ENCODE data around the gene MASP2.
"Not testable (repeated sequence)": the region's sequence is repeated elsewhere in the genome, so short reads cannot be mapped to it uniquely, and the experiment has no call there.

The MASP2 gene

GRCh38 chr1:11037019-11037739 lies 9.9 kb downstream of the MASP2 start:
- DNase-seq, result not testable (repeated sequence)

GRCh38 chr1:11031624-11032262 lies 15.3 kb downstream of the MASP2 start:
- no peak for DNase-seq

GRCh38 chr1:11030865-11031264 lies 16.2 kb downstream of the MASP2 start:
- DNase-seq, result no peak

DNA sequence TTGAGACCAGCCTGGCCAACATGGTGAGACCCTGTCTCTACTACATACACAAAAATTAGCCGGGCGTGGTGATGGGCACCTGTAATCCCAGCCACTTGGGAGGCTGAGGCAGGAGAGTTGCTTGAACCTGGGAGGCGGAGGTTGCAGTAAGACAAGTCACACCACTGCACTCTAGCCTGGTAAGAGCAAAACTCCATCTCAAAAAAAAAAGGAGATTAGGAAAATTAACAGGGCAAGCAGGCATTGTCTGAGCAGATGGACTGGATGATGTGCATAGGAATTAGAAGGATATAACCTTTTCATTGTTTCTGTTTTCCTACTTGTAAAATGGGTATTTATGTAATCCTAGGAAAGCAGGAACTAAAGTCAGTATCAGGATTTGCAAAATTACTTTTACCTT lies 19.0 kb downstream of the MASP2 start:
- DNase-seq, result no peak

GRCh38 chr1:11027316-11027715 lies 19.7 kb downstream of the MASP2 start:
- no peak for DNase-seq

GRCh38 chr1:11026903-11027302 lies 20.1 kb downstream of the MASP2 start:
- DNase-seq, result no peak

GRCh38 chr1:11026052-11026451 lies 21.0 kb downstream of the MASP2 start:
- no peak for DNase-seq

- no peak for DNase-seq
Measured at GRCh38 chr1:11025618-11026017, 21.4 kb downstream of the MASP2 start.

GRCh38 chr1:11024874-11025203 lies 22.2 kb downstream of the MASP2 start:
- DNase-seq, result no peak

DNA sequence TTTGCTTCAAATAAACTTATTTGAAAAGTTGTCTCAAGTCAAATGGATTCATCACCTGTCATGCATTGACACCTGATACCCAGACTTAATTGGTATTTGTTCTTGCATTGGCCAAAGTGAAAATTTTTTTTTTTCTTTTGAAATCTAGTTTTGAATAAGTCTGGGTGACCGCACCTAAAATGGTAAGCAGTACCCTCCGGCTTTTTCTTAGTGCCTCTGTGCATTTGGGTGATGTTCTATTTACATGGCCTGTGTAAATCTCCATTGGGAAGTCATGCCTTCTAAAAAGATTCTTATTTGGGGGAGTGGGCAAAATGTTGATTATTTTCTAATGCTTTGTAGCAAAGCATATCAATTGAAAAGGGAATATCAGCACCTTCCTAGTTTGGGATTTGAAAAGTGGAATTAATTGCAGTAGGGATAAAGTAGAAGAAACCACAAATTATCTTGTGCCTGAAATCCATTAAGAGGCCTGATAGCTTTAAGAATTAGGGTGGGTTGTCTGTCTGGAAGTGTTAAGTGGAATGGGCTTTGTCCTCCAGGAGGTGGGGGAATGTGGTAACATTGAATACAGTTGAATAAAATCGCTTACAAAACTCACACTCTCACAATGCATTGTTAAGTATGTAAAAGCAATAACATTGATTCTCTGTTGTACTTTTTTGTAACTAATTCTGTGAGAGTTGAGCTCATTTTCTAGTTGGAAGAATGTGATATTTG lies 22.7 kb downstream of the MASP2 start:
- no peak for DNase-seq

GRCh38 chr1:11023201-11023600 lies 23.8 kb downstream of the MASP2 start:
- no peak for DNase-seq

- no peak for DNase-seq
Measured at GRCh38 chr1:11019971-11020370, 27.1 kb downstream of the MASP2 start.

GRCh38 chr1:11019358-11019757 lies 27.7 kb downstream of the MASP2 start:
- not testable (repeated sequence) for DNase-seq

DNA sequence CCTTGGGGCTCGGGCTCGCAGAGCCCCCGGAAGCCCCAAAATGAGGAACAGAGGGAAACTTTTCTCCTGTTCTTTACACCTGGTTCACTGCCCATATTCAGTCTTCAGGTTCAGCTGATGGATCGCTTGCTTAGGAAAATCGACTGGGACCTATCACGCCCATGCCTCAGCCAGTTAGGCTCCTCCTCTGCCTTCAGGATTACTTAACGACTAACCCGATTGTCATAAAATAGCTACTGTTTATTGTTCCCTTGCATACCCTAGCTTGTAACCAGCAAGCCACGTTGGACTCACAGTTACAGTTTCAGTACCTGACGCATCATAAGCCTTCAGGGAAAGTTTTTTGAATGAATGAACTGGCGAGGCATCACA lies 33.9 kb downstream of the MASP2 start:
- DNase-seq, result no peak

DNA sequence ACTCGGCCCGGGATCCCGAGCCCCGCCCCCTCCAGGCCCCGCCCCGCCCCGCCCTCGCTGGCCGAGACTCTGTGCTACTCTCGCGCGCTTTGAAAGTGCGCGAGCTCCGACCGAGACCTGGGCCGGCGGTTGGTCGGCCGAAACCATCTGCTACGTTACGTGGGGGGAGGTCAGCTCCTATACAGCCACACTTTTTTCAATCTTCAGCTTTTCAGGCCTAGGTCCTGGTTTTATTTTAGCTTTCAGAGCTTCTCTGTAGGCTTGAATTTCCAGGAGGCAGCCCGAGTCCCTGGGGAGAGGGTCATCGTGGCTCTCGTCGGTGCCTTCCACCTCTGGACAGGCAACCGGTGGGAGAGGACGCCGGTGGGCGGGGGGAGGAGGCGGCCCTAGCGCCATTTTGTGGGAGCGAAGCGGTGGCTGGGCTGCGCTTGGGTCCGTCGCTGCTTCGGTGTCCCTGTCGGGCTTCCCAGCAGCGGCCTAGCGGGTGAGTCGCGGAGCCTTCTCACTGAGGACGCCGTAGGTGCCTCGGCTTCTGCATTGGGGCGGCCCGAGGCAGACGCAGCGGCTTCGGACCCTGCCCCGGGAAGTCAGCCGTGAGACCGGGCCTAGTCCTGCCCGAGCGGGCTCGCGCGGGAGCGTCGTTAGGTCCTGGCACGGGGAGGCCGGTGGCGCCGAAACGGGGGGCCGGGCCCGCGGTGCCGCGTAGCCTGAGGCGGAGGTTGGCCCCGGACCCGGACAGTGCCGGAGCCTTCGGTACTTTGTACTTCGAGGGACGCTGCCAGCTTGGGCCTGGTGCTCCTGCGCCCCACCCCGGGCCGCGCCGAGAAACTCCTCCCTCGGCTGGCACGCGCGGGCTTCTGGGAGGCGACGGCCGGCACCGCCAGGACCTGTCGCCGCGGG lies 34.5 kb downstream of the MASP2 start, which contains the start of gene TARDBP:
TSS of gene TARDBP (plus strand) at position 395 of the 900 bp plus-strand sequence. CDS start 1,074 bp downstream, outside the sequence.
- DNase-seq, result peak; percentile 94

DNA sequence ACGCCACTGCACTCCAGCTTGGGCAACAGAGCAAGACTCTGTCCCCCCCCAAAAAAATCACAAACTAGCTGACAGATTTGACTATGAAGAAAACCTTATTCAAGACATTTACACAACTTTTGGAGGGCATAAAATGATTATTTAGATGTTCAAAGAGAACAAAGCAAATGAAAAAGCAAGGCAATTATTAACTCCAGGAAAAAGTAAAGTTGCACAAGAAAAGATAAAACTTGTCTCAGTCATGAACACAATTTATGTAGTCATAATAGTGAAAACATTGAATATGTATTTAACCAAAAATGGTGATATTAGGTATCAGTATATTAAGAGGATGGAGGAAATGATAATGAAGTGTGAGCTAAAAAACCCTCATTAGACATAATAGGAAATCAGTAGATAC lies 46.5 kb downstream of the MASP2 start:
- DNase-seq, result no peak

DNA sequence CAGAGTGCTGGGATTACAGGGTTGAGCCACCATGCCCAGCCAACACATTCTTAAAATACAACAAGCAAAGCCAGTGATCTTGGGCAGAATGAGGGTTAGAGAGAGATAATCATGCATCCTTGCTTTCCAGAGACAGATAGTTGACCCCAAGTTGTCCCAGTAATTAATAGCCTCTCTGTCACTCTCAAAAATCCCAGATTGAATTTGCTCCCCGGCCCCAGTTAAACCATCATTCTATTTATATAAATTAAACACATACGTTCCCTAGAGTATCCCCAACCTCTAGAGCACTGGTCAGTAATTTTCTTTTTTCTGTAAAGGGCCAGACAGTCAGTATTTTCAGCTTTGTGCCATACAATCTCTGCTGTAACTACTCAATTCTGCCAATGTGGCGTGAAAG lies 50.9 kb downstream of the MASP2 start:
- no peak for DNase-seq

DNA sequence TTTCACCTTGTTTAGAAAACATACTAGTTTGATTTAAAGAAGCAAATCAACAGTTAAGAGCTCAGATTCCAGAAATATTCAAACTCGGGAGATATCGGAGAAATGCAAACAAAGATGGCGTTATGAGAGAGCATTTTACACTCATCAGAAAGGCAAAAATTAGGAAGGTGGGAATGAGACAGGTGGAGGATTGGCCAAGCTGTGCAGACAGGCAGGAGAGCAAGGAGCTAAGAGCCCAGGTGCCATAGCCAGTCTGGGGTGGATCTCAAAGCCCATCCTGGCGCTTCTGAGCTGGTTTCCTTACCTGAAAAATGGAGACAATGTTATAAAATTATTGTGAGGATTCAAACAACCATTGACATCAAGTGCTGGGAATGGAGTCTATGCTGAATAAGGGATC lies 54.2 kb downstream of the MASP2 start:
- DNase-seq, result no peak

DNA sequence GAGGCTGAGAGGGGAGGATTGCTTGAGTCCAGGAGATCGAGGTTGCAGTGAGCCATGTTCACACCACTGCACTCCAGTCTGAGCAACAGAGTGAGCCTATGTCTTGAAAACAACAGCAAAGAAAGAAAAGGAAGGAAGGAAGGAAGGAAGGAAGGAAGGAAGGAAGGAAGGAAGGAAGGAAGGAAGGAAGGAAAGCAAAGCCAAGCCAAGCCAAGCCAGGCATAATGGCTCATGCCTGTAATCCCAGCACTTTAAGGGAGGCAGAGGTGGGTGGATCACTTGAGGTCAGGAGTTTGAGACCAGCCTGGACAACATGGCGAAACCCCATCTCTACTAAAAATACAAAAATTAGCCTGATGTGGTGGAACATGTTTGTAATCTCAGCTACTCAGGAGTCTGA lies 55.0 kb downstream of the MASP2 start:
- not testable (repeated sequence) for DNase-seq

GRCh38 chr1:10990828-10991227 lies 56.2 kb downstream of the MASP2 start:
- DNase-seq, result no peak

DNA sequence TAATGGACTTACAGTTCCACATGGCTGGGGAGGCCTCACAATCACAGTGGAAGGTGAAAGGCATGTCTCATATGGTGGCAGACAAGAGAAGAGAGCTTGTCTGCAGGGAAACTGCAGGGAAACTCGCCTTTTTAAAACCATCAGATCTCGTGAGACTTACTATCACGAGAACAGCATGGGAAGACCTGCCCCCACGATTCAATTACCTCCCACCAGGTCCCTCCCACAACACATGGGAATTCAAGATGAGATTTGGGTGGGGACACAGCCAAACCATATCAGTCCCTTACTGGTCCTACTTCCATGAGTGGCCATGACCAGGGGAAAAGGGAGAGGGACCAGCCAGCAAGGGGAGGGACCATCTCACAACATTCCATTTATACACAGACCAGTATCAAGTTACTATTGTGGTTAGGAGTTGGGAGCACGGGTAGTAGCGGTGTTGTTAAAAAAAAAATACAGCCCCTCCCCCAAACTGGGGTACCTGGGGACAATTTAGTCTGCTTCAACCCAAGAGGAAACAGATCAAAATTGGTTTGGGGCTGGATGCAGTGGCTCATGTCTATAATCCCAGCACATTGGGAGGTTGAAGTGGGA lies 57.0 kb downstream of the MASP2 start:
- not testable (repeated sequence) for DNase-seq

GRCh38 chr1:10989095-10989494 lies 57.9 kb downstream of the MASP2 start:
- no peak for DNase-seq

Measured in suppressor macrophage treated with lipopolysaccharide for 4 hours (primary cell).